ENCODE data around the gene BEND7. TPM values are rescaled to one million over a fixed set of nuclear protein-coding genes. Genes with fewer than 3 reads are reported as not detected.
"Not testable (repeated sequence)": the region's sequence is repeated elsewhere in the genome, so short reads cannot be mapped to it uniquely, and the experiment has no call there.

Gene BEND7
- total RNA-seq, 2 donors from 2014 or later: 19.2 to 20.4 TPM

DNA sequence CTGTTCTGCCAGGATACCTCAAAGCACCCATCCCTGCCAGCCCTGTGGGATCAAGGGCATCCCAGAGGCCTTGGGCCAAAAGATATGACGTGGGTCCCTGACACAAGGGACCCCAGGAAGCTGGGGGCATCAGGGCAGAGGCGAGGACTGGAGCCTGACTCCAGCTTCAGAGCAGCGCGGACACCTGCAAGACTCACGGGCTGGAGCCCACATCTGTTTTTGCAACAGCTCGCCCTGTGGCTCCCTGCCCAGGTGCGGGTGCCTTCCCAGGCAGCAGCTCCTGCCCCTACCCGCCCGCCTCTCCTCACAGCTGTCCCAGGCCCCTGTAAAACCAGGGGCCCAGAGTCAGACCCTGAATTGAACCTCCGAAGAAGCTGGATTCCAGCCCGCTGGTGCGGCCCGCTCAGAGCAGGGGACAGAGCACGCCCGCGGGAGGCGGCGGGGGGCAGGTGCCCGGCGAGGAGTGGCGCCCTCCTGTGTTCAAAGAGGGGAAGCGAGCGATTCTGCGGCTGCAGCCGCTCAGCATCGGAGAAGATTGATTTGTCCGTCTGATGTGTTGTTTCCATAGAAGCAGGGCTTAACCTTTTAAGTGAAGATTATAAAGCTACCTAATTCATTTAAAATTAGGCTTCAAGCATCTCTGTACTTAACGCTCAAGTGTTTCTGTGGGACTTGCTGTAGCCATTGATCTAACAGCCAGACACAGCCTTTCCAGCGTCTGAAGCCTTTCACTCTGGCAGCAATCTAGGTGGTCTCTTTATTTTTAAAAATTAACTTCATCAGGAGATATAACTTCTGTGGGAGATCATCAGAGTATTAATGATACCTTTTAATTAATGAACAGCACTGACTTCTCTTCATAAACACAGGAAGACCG, 88.4 kb downstream of the BEND7 start:
- H3K4me3 ChIP-seq: peak overlapping the region; percentile 41
- TF ChIP-seq, protein P1, sequence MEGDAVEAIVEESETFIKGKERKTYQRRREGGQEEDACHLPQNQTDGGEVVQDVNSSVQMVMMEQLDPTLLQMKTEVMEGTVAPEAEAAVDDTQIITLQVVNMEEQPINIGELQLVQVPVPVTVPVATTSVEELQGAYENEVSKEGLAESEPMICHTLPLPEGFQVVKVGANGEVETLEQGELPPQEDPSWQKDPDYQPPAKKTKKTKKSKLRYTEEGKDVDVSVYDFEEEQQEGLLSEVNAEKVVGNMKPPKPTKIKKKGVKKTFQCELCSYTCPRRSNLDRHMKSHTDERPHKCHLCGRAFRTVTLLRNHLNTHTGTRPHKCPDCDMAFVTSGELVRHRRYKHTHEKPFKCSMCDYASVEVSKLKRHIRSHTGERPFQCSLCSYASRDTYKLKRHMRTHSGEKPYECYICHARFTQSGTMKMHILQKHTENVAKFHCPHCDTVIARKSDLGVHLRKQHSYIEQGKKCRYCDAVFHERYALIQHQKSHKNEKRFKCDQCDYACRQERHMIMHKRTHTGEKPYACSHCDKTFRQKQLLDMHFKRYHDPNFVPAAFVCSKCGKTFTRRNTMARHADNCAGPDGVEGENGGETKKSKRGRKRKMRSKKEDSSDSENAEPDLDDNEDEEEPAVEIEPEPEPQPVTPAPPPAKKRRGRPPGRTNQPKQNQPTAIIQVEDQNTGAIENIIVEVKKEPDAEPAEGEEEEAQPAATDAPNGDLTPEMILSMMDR (IDR thresholded peaks at IDR 0.05): peak; percentile 83
- intact Hi-C loops (cut with DNase I): loop anchor here (2.0 kb wide), 1 partner anchor 68 kb away; no protein-coding TSS in a partner anchor

DNA sequence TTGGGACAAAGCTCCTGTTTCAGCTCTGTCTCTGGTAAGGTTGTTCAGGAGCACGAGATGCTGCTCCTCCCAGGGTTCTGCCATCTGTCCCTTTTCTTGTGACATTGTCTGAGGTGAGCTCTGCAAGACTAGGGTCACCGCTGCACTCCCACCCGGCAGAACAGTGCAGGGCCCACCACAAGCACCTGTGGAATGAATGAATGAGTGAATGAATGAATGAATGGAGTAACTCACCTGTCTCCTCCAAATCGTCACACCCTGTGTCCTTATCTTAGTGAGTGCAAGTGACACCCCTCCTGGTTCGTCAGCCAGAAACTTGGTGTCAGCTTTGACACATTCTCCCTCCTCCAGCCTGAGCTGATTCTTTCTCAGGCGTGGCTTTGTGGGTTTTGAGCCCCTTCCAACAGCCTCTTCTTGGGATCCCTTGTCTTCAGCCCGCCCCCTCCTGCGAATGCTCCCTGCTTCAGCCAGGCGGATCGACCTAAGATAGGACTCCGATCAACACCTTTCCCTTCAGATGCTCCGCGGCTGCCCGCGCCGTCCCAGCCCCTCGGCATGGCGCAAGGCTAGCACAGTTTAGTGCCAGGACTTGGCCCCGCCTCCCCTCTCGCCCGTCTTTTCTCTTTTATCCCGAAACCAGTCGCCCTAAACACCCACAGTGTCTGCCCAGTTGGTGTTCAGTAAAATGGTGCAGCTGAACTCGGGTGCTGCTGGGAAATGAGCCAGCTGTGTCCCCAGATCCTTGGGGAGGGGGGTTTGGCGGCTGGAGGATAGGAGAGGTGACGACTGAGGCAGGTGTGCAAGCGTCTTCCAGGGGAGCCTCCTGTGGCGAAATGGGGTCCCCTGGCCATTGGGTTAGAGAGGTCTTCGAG, 89.3 kb downstream of the BEND7 start:
- H3K4me1 ChIP-seq: peaks cover 12% of the 10 kb centered on the region
- intact Hi-C loops (cut with DNase I): loop anchor here (2.0 to 10.0 kb wide), 2 partner anchors 67 to 275 kb away; partner anchors contain the start of gene MCM10
- TF ChIP-seq, protein P1 (IDR thresholded peaks at IDR 0.05): no peak
- H3K9me3 ChIP-seq: no peaks in the 10 kb centered on the region
- peak overlapping the region; percentile 19 to 30 for H3K9ac ChIP-seq (ENCODE audit: low read depth in 2 of 2, low read length in 2 of 2)
- no peak overlapping the region for H3K27ac ChIP-seq
- peaks cover 8% of the 10 kb centered on the region for H3K27me3 ChIP-seq
- no peaks in the 10 kb centered on the region for H3K36me3 ChIP-seq
- peak overlapping the region; percentile 41 for H3K4me3 ChIP-seq
- peak; percentile 29 for DNase-seq

More for the DNA sequence above, 88.4 kb downstream of the BEND7 start:
- H3K4me1 ChIP-seq: peaks cover 12% of the 10 kb centered on the region
- peak; percentile 68 for DNase-seq
- H3K27me3 ChIP-seq: peaks cover 8% of the 10 kb centered on the region
- H3K9me3 ChIP-seq: no peaks in the 10 kb centered on the region
- no peak overlapping the region for H3K27ac ChIP-seq
- peak overlapping the region; percentile 19 to 56 for H3K9ac ChIP-seq (ENCODE audit: low read depth in 2 of 2, low read length in 2 of 2)
- no peaks in the 10 kb centered on the region for H3K36me3 ChIP-seq

DNA sequence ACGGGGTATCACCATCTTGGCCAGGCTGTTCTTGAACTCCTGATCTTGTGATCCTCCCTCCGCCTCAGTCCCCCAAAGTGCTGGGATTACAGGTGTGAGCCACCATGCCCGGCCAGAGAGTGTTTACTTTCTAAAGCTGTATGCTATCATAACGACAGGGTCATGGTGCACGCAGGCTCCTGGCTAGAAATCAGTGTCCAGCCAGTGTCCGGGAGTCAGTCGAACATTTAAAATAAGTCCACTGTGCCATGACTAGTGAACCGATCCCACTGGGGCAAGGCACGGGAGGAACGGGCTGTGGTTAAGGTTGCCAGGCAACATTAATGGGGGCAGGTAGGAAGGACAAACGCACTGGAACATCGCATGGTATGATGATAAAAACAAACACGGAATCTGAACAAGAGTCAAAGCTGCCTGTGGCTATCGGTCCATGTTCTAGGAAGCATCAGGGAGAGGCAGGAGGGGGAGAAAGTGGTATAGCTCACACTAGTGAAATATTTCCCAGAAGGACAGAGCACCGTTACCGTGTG, 91.7 kb downstream of the BEND7 start:
- TF ChIP-seq, protein P1 (IDR thresholded peaks at IDR 0.05): no peak
- Histone ChIP-seq H3K36me3 (no peaks in the 10 kb centered on the region), H3K27ac (no peak overlapping the region), H3K9ac (ENCODE audit: low read depth in 2 of 2, low read length in 2 of 2) (no peak overlapping the region), H3K4me1 (peaks cover 12% of the 10 kb centered on the region), H3K9me3 (no peaks in the 10 kb centered on the region), H3K4me3 (no peak overlapping the region), H3K27me3 (peaks cover 8% of the 10 kb centered on the region)
- intact Hi-C loops (cut with DNase I): loop anchor here (10.0 kb wide), 1 partner anchor 272 kb away; the partner anchor contains the start of gene MCM10
- DNase-seq: no peak

DNA sequence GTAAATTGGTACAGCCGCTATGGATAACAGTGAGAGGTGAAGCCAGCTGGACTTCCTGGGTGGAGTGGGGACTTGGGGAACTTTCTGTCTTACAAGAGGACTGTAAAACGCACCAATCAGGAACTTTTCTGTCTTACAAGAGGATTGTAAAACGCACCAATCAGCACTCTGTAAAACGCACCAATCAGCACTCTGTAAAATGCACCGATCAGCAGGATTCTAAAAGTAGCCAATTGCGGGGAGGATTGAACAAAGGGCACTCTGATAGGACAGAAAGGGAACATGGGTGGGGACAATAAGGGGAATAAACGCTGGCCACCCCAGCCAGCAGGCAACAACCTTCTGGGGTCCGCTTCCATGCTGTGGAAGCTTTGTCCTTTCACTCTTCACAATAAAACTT, 100.9 kb downstream of the BEND7 start:
- DNase-seq; H3K27me3 ChIP-seq; H3K4me3 ChIP-seq; H3K36me3 ChIP-seq; H3K4me1 ChIP-seq; H3K9me3 ChIP-seq; intact Hi-C loops (cut with DNase I); H3K27ac ChIP-seq; H3K9ac ChIP-seq (ENCODE audit: low read depth in 2 of 2, low read length in 2 of 2): not testable (repeated sequence)

DNA sequence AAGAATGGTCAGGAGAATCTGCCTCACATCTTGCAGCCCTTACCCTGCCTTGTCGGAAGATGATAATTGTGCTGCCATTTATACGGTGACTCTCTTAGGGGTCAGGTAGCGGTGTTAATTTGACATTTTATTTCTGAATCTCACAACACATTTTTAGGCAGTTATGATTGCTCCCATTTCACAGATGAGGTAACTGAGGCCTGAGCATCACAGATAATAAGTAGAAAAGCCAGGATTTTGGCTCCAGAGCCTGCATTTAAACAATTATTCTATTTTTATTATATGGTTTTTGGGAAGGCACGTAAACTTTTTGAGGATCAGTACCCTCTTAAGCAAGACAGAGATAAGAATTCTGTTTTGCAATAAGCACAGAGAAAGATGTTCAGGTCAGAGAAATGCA, 103.4 kb downstream of the BEND7 start:
- Histone ChIP-seq H3K9ac (ENCODE audit: low read depth in 2 of 2, low read length in 2 of 2) (no peak overlapping the region), H3K27me3 (no peaks in the 10 kb centered on the region), H3K9me3 (no peaks in the 10 kb centered on the region), H3K27ac (no peak overlapping the region), H3K4me1 (no peaks in the 10 kb centered on the region), H3K36me3 (no peaks in the 10 kb centered on the region), H3K4me3 (no peak overlapping the region)
- TF ChIP-seq, protein P1 (IDR thresholded peaks at IDR 0.05): no peak
- intact Hi-C loops (cut with DNase I): no loop called here
- DNase-seq: no peak
